ENCODE measurements around the gene ONECUT3. TPM values are rescaled to one million over a fixed set of nuclear protein-coding genes. Genes with fewer than 3 reads are reported as not detected.
A peak's percentile ranks its signal among the peaks of the same experiment; 100 is the strongest.

ONECUT3 gene
- total and polyA plus RNA-seq, 10 of the 15 experiments (the other 5 are each of a cell fraction or from before 2014, with no cell fraction given): not detected

DNA sequence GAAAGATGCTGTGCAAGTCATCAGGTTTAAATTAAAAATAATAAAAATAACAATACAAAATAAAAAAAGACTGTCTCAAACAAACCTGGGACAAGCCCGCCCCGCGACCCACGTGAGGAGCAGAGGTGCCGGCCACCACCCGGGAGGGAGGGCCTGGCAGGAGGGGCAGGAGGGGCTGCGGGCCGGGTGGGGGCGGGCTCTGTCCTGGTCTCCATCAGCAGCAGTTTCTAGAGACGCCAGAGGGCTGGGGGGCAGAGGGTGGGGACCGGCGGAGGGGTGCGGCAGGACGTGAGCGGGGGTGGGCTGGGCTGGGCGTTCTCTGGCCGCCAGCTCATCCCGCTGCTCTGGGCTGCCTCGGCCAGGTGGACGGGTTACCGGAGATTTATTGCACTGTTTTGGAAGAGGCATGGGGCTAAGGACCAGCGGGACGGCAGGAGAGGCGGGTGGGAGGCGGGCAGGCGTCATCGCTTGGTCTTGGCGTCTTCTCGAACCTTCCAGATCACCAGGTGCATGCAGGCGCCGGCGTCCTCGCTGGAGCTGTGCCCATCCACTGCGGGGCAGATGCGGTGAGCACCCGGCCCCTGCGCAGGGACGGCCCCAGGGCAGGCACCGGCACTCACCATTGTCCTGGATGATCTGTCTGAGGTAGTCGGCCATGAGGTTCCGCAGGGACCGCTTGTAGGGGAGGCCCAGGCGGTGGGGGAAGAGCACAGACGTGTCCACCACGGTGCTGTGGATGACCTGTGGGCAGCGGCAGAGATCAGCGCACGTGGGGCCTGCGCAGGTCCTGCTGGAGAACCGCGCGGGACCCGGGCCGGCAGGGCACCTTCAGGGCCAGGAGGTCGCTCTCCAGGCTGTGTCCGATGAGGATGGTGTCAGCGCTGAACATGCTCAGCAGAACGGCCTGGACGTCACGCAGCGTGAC, 62.6 kb downstream of the ONECUT3 start:
- Histone ChIP-seq H3K4me3 (no peak overlapping the region), H3K79me2 (ENCODE audit: control insufficient read depth, insufficient read depth, low read length) (no peaks in the 10 kb centered on the region), H3K27ac (ENCODE audit: control insufficient read depth, insufficient read depth) (no peak overlapping the region), H3K4me2 (ENCODE audit: control insufficient read depth, insufficient read depth) (no peak overlapping the region), H3K36me3 (ENCODE audit: control insufficient read depth in 2 of 2, insufficient read depth in 2 of 2, low read length in 1 of 2) (peaks cover 6 to 30% of the 10 kb centered on the region in 2 experiments; a peak in 3 of 4 replicates), H3K4me1 (ENCODE audit: control insufficient read depth, insufficient read depth, low read length) (peaks cover 3% of the 10 kb centered on the region; the same call in 1 of the 2 replicates), H3K9ac (ENCODE audit: control insufficient read depth, insufficient read depth, low read length) (no peak overlapping the region), H3K9me3 (replicated peaks; ENCODE audit: control insufficient read depth, insufficient read depth, low read length) (no peaks in the 10 kb centered on the region), H3K27me3 (replicated peaks in 1 of 2; ENCODE audit: control insufficient read depth in 2 of 2, insufficient read depth in 2 of 2, low read length in 1 of 2) (no peaks in the 10 kb centered on the region), H2AFZ (ENCODE audit: control insufficient read depth, low read depth, low read length) (no peak overlapping the region), H4K20me1 (ENCODE audit: control insufficient read depth, insufficient read depth) (no peaks in the 10 kb centered on the region)
- TF ChIP-seq NR2F1 (conservative IDR thresholded peaks at IDR 0.05) (no peak), MTA3 (IDR thresholded peaks at IDR 0.05; ENCODE audit: borderline replicate concordance, low read length) (no peak), SMC3 (IDR thresholded peaks at IDR 0.05; ENCODE audit: borderline replicate concordance, low read length) (no peak), ZNF274 (IDR thresholded peaks at IDR 0.05; ENCODE audit: insufficient read depth, insufficient read length) (no peak), POLR2A (IDR thresholded peaks at IDR 0.05; ENCODE audit: low read depth, low read length) (peak; percentile 23; the same call in 1 of the 2 replicates)
- no TSS peak for BruUV-seq (replicated peaks)
- in situ Hi-C loops (cut with MboI): no loop called here
- WGBS (ENCODE audit: insufficient coverage, insufficient replicate concordance, low lambda C conversion rate, missing lambda C conversion rate): 97% methylated on average over 48 of the region's 61 CpGs
- ChIA-PET POLR2A (no interaction called here), CTCF (no interaction called here), SMC1A (ENCODE audit: uncharacterized antibody, unreplicated experiment) (no interaction called here), RAD21 (ENCODE audit: unreplicated experiment) (no interaction called here)
- ATAC-seq (no peak), DNase-seq (ENCODE audit: low read depth, low spot score) (no peak), FAIRE-seq (no peak)
- intact Hi-C loops (cut with micrococcal nuclease; ENCODE audit: unreplicated experiment): no loop called here

DNA sequence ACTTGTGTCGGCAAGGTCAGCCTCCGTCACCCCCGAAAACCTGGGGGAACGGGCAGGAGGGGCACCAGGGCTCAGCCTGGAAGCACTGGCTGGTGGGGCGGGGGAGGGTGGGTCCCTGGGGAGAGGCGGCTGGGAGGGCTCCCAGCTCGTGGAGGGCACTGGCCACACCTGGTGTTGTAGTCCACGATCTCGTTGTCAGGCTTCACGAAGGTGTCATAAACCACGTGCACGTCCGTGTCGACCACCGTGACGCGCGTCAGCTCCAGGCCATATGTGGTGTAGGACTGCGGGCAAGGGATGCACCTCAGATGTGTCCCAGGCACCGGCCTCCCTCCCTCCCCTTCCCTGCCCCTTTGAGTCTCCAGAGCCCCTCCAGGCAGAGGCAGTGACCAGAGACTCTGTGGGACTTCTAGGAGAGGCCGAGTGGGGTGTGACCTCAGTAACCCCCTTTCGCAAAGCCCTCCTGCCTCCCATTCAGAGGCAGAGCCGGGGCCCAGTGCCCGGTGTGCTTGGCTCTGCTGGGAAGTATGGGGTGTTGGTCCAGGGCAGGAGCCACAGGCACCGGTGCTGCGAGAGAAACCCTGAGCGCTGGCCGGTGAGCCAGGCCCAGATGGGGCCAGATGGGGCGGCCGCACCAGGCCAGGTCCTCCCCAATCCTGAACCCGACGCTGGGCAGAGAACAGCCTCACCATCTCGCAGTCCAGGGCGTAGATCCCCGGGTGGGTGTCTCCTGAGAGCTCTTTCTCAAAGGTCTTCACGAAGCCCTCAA, 63.4 kb downstream of the ONECUT3 start:
- TF ChIP-seq SPI1 (IDR thresholded peaks at IDR 0.05; ENCODE audit: borderline replicate concordance, insufficient read depth, low read depth, low read length) (no peak), STAT1 (conservative IDR thresholded peaks at IDR 0.05) (no peak), PAX5 (IDR thresholded peaks at IDR 0.05; ENCODE audit: borderline replicate concordance, low read depth, low read length) (no peak), PML (IDR thresholded peaks at IDR 0.05; ENCODE audit: low read length) (no peak), SP1 (IDR thresholded peaks at IDR 0.05; ENCODE audit: low read depth, low read length) (no peak), NR2F1 (conservative IDR thresholded peaks at IDR 0.05) (no peak), FOXK2 (IDR thresholded peaks at IDR 0.05) (no peak)
- TF ChIP-seq, protein P1, sequence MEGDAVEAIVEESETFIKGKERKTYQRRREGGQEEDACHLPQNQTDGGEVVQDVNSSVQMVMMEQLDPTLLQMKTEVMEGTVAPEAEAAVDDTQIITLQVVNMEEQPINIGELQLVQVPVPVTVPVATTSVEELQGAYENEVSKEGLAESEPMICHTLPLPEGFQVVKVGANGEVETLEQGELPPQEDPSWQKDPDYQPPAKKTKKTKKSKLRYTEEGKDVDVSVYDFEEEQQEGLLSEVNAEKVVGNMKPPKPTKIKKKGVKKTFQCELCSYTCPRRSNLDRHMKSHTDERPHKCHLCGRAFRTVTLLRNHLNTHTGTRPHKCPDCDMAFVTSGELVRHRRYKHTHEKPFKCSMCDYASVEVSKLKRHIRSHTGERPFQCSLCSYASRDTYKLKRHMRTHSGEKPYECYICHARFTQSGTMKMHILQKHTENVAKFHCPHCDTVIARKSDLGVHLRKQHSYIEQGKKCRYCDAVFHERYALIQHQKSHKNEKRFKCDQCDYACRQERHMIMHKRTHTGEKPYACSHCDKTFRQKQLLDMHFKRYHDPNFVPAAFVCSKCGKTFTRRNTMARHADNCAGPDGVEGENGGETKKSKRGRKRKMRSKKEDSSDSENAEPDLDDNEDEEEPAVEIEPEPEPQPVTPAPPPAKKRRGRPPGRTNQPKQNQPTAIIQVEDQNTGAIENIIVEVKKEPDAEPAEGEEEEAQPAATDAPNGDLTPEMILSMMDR (IDR thresholded peaks at IDR 0.05 in 2 of 3, conservative IDR thresholded peaks at IDR 0.05 in 1 of 3; ENCODE audit: control insufficient read depth in 2 of 3, extremely low read depth in 1 of 3, insufficient read depth in 1 of 3, low read depth in 3 of 3, low read length in 3 of 3): no peak
- TF ChIP-seq, protein P2, sequence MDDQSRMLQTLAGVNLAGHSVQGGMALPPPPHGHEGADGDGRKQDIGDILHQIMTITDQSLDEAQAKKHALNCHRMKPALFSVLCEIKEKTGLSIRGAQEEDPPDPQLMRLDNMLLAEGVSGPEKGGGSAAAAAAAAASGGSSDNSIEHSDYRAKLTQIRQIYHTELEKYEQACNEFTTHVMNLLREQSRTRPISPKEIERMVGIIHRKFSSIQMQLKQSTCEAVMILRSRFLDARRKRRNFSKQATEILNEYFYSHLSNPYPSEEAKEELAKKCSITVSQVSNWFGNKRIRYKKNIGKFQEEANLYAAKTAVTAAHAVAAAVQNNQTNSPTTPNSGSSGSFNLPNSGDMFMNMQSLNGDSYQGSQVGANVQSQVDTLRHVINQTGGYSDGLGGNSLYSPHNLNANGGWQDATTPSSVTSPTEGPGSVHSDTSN (IDR thresholded peaks at IDR 0.05; ENCODE audit: insufficient replicate concordance, low read depth, low read length): no peak
- 92% methylated on average over 36 of the region's 36 CpGs for WGBS (ENCODE audit: insufficient coverage, insufficient replicate concordance, low lambda C conversion rate, missing lambda C conversion rate)
- Histone ChIP-seq H3K4me1 (ENCODE audit: control insufficient read depth, insufficient read depth, low read length) (peaks cover 3% of the 10 kb centered on the region; the same call in 1 of the 2 replicates), H3K36me3 (ENCODE audit: control insufficient read depth in 2 of 2, insufficient read depth in 2 of 2, low read length in 1 of 2) (peaks cover 6 to 33% of the 10 kb centered on the region in 2 experiments; a peak in 3 of 4 replicates), H3K27me3 (replicated peaks in 1 of 2; ENCODE audit: control insufficient read depth in 2 of 2, insufficient read depth in 2 of 2, low read length in 1 of 2) (no peaks in the 10 kb centered on the region), H4K20me1 (ENCODE audit: control insufficient read depth, insufficient read depth) (no peaks in the 10 kb centered on the region), H3K4me2 (ENCODE audit: control insufficient read depth, insufficient read depth) (no peak overlapping the region), H3K9ac (ENCODE audit: control insufficient read depth, insufficient read depth, low read length) (no peak overlapping the region), H3K27ac (ENCODE audit: control insufficient read depth, insufficient read depth) (no peak overlapping the region), H3K4me3 (no peak overlapping the region), H3K9me3 (replicated peaks; ENCODE audit: control insufficient read depth, insufficient read depth, low read length) (no peaks in the 10 kb centered on the region), H3K79me2 (ENCODE audit: control insufficient read depth, insufficient read depth, low read length) (no peaks in the 10 kb centered on the region), H2AFZ (ENCODE audit: control insufficient read depth, low read depth, low read length) (no peak overlapping the region)
- POLR2A ChIA-PET: no interaction called here
- RAD21 ChIA-PET (ENCODE audit: unreplicated experiment): no interaction called here
- SMC1A ChIA-PET (ENCODE audit: uncharacterized antibody, unreplicated experiment): no interaction called here
- ATAC-seq (no peak), FAIRE-seq (no peak), DNase-seq (ENCODE audit: low read depth, low spot score) (no peak)
- CTCF ChIA-PET: no interaction called here
- intact Hi-C loops (cut with micrococcal nuclease; ENCODE audit: unreplicated experiment): no loop called here
- in situ Hi-C loops (cut with MboI): no loop called here
- BruUV-seq (replicated peaks): no TSS peak
